Muscle of arm (tissue), 12 donors: ENCODE measurements around the gene EPN2. TPM values are rescaled to one million over a fixed set of nuclear protein-coding genes. Genes with fewer than 3 reads are reported as not detected.
A peak's percentile ranks its signal among the peaks of the same experiment; 100 is the strongest.

Experiments used
- DNase-seq: peaks from one replicate; pipeline ENCODE4 v3.0.0-alpha.2; 2013
- polyA plus RNA-seq, 12 donors: library from polyadenylated mRNA; unstranded; fragments of 120-200 nt; gene quantifications; one replicate each; pipeline ENCODE4 v1.2.1, GENCODE V29; 2013; ENCODE audit not compliant: insufficient read length in 12 of 12

EPN2 gene
- polyA plus RNA-seq, 12 donors, result 20.8 to 78.2 (median 27.3) TPM; not detected in 1

DNA sequence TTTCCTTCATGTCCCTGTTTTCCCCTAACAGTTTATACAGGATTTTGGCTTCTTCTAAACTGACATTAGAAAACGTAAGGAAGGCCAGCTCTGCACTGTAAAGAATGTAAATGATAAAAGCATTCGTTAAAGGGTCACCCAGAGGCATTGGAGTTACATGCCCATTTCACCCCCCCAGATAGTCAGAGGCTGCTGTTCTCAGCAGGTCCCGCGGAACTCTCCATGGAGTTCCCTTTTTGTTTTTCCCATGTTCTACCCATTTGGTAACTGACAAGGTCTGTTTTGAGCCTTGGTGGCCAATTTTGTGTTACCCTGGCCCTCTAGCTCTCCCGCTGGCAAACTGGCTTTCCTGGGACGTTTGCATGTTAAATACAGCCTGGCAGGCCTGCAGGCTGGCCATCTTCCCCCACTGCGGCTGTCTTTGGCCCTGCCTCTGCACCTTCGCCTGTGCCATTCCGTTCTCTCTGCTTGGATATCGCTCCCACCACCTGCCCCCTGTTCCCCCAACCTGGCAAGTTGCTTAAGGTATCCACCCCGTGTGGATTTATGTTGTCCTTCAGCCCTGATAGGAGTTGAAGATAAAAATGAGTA, 49.7 kb downstream of the EPN2 start:
- DNase-seq, result no peak

DNA sequence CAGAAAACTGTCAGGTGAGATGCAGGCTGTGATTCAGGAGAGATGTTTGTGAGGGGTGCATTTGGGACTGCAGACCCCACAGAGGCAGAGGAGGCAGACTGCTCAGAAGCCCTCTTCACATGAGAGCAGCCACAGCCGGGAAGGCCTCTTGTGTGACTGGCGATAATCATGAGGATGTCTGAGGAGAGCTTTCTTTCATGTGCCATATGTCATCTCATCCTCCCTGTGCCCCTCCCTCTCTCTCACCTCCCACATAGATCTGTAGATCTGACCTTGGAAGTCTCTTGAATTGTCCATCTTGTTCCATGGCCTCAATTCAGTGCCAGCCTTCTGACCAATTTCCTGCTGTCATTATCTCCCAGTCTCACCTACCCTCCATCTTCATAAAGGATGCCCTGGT, 50.5 kb downstream of the EPN2 start:
- DNase-seq, result no peak

DNA sequence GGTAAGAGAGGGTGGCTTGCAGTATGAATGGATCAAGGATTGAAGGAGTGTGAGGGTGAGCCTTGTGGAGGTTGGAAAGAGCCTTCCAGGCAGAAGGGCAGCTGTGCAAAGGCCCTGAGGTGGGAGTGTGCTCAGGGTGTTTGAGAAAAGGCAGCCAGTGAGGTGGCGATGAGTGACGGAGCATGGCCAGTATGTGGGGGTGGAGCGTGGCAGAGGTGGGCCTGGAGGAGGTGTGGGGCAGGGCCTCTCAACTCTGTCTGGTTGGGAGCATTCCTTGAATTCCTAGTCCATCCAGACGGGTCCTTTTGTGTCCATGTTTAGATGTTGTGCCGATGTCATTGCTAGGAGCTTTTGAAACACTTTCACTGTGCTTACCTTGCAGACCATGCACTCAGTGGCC, 51.3 kb downstream of the EPN2 start:
- no peak for DNase-seq

DNA sequence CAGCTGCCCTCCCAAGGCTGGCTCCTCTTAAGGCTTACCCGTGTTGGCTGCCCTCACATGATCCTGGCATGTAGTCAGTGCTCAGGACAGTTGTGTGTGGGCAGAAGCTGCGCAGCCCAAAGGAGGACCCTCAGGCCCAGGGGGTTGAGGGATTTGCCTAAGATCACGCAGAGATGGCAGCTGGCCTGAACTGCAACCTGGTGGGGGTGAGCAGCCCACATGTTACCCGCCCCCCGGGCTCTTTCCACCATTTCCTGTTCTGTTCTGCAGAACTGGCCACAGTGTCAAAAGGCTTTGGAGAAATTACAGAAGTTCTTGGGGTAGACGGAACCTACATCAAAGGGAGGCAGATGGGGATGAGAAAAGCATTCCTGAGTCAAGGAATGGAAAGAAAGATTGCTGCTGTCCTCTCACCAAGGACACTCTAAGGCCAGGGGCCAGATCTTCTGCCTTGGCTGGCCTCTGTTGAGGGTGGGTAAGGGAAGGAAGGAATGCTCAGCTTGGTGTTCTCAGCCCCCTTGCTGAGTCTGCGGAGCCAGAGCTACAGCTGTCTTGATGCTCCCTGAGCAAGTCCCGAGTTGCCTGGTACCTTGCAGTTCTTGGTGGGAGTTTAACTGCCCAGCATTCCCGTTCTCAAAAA, 53.0 kb downstream of the EPN2 start:
- no peak for DNase-seq

DNA sequence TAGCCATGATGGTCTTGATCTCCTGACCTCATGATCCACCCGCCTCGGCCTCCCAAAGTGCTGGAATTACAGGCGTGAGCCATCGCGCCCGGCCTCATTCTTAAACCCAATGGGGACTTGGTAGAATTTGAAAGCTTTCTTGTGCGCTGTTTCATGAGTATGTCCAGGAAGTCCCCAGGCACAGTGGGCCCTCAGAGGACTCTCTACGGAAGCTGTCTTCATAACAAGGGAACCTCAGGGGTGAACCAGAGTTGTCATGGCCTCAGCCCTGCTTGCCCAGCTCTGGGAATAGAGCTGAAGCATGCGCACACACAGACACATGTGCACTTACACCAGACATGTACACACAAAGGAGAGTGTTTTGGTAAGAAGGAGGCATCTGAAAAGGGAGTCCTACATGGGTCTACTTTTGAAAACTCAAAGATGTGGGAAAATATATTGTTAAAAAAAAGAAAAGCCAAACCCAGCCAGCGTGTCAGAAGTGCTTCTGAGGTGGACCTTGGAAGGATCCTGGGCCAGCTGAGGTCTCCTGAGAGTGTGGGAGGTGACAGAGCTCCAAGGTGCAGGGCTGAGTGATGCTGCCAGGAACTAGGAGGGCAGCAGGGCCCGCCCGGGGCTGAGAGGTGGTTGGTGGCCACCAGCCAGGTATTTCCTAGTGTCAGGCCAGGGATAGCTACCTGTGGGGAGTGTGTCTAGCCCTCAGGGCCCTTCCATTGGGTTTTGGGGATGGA, 54.6 kb downstream of the EPN2 start:
- DNase-seq, result no peak

DNA sequence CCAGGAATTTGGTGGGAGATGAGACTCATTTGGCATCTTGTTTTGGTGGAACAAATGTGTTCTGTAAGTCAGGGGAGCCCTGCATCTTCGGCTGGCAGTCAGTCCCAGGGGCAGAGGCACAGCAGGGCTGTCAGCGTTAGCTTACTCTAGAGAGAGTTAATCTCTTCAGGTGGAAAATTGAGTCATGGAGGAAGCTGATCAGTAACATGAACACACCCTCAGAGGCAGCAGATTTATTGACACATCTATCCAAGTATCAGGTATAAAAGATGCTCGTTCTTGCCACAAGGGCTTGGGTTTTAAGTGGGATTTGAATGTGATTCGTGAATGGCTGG, 55.2 kb downstream of the EPN2 start:
- no peak for DNase-seq

DNA sequence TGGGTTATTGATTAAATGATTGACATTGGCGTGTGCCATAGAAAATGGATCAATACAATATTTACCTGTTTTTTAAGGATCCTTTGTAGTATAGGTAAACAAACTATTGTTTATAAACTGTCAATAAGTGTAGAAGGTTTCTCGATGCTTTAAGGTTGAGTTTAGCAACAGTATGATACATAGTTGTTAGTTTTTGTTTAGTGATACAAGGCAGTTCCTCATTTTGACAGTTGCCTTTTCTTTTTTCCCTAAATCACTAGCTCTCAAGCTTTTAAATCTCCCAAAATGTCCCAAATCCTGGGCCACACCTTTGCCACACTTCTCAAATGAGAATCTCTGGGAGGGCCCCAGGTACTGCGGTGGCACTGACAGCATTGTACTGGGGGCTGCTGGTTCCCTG, 57.3 kb downstream of the EPN2 start:
- DNase-seq, result no peak

DNA sequence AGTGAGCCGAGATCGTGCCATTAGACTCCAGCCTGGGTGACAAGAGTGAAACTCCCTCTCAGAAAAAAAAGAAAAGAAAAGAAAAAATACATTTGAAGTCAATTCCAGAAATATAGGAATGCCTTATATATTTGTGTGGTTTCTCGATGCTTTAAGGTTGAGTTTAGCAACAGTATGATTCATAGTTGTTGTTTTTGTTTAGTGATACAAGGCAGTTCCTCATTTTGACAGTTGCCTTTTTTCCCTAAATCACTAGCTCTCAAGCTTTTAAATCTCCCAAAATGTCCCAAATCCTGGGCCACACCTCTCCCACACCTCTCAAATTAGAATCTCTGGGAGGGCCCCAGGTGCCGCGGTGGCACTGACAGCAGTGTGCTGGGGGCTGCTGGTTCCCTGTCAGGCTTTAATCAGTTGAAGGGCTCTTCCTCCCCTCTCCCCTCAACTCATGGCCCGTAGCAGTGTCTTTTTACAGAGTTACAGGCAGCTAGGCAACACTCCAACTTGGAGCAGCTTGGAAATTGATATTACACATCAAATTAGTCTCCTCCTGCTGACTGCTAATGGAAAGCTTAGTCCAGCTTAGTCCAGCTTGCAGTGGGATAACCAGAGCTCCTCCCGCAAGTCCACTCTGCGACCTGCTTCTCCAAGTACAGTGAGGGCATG, 58.4 kb downstream of the EPN2 start:
- peak; percentile 50 for DNase-seq

DNA sequence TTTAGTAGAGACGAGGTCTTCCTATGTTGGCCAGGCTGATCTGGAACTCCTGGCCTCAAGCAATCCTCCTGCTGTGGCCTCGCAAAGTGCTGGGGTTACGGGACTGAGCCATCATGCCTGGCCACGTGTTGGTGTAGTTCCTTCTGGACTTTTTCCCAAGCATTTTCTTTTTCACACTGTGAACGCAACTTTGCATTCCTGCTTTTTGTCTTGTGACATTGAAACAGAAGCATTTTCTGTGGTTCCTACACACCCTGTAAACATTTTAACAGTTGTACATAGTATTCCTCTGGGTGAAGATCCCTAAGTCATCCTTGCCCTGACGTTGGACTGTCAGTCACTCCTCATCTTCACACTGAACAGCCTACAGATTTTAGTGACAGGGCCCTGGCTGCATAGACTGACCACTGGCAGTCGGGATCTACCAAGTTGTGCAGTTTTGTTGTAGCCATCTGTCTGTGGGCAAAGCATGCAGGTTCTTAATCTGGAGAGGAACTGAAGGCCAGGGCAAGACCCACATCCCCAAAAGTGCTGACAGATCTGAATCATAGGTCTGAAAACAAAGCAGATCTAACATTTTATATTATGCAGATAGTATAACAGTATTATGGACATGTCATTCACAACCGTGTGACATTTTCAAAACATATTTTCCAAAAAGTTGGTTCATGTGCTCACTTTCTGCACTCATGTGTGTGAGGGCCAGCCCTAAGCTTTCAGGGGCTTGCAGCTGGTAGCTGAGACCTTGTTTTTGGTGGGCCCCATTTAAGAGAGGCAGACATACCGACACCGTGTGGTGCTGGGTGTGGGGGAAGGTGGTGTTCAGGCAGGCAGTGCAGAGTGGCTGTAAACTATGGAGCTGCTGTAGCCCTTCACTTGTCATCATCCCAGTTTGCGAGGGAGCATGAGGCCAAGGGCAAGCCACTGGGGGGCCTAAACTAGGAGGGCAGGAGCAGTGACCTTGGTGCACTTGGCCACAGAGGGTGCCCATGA, 59.9 kb downstream of the EPN2 start:
- DNase-seq, result no peak

DNA sequence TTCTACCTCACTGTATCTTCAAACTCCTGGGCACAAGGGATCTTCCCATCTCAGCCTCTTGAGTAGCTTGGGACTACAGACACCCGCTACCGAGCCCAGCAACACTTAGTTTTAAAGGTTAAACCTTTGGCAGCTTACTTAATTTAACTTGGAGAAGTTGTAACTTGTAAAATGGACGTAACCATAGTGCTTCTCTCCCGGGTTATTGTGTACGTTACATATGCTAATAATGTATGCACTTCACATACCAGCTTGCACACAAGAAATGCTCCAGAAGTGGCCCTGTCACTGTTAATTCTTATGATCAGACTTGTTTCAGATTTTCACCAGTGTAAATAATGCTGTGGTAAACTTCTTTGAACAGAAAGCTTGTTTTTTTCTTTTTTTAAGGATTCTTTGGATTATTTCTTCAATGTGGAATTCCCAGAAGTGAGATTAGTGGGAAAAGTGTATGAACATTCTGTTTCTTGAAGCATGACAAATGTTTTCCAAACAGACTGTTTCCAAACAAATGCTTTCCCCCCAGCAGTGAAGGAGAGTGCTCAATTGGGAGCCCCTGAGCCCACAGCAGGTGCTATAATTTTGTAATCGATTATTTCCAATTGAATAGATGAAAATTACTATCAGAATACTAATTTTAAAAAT, 61.5 kb downstream of the EPN2 start:
- DNase-seq, result no peak

DNA sequence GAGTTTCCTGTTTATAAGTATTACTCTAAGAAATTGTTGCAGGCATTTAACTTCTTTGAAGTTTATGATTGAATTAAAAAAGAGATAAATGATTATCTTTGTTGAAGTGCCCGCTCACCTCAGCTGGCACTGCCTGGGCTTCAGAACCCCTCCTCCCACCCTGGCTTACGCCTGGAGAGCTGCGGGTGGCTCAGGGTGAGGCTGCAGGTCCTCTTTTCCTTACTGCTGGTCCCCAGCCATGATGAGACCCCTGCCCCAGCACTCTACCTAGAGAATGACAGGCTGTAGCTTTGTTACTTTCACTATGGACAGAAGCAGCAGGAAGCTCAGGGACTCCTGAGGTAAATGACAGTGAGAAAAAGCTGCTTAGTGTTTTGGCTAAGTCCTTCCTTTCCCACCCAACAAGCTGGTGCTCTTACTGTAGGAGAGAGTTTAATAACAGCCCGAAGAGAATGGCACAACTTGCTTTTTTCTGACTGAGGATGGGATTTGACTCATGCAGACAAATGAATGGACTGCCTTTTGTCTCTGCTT, 62.1 kb downstream of the EPN2 start:
- no peak for DNase-seq

DNA sequence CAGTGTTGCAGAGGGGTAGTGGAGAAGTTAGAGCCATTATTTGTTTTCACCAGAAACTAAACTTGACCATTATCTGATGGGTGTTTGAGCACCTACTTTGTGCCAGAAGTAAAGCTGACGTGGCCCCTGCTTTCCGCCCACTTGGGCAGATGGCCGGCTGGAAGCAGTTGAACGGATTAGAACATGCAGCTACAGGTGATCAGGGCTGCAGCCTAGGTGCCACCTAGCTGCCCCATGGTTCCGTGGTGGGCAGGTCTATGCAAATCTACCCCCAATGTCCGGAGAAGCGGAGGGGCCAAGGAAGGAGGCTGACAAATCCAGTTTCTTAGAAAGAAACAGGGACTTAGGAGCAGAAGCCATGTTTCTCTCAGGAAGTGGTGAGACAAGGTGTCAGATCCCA, 62.7 kb downstream of the EPN2 start:
- DNase-seq, result no peak

DNA sequence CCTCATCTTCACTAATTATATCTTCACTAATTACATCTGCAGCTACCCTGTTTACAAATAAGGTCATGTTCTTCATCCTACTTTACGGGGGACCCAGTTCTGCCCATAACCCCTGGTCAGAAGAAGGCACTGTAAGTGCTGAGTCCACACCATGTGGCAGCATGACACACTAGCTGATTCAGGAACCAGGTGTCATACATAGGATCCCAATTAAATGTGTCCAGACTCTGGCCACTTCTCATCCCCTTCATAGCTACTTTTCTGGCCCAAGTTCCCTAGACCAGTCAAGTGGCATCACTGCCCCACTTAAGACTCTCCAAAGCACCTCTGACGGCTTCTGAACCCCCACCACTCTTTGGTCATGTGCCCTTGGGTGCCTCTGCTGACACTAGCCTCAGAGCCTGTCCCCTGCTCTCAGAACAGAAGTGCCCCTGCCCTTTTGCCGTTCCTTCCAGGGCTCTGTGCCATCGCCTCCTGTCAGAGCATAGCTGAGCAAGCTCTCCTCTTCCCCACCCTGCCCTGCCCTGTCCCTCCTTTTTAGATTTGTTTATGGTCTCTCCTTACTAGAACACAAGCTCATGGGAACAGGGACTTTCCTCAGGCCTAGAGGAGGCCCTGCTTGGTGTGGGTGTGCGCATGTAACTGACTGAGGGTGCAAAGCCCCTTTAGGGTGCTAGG, 64.2 kb downstream of the EPN2 start:
- DNase-seq, result no peak

DNA sequence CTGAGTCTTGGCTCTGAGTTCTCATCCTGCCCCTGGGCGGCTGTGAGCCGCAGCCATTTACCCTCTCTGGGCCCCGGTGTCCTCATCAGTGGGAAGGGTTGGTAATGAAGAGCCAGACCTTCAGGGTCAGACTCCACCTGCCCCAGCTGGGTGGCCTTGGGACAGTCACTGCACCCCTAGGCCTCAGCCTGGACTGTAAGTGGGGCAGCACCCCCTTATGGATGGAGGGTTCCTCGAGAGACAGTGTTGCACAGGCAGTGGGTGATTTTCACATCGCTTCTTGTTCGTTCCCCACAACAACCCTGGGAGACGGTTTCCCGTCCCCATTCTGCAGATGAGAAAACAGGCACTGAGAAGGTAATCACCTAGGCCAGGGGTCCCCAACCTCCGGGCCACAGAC, 64.8 kb downstream of the EPN2 start:
- DNase-seq, result no peak

DNA sequence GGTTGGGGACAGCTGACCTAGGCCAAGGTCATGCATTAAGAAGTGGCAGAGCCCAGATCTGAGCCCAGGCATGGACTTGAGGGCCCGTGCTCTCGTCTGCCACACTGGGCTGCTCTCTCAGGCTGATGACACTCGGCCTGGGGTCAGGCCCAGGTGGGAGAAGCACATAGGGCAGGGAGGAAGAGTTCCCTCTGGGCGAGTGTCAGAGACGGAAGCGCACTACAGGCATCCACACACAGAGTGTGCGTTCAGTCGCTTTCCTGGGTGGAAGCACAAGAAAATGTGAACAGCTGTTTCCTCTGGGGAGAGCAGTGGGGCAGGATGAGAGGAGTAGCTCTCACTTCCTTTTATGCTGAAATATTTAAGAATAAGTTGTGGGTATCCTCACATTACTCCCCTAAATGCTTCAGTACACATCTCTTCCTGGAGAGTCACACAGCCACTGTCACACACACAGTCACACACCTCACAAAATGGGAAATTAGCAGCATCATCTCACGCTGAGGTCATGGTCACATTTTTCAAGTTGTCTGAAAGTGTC, 65.7 kb downstream of the EPN2 start:
- DNase-seq, result peak; percentile 43

DNA sequence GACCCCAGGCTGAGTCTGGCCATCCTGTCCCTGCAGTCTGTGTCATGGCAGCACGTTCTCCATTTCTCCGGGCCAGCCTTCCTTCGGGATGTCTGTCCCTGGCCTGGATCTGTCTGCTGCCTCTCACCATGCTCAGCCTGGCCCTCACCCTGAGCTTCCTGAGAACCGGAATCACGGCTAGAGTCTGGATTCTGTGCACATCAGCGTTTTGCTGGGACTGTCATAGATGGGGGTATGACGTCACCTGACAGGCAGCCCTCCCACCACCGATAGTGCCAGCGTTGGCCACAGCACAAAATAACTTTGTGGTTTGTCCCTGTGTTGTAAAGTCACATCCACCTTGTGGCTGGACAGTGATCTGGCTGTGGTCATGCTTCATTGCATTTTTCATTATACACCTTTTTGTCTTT, 66.2 kb downstream of the EPN2 start:
- no peak for DNase-seq

DNA sequence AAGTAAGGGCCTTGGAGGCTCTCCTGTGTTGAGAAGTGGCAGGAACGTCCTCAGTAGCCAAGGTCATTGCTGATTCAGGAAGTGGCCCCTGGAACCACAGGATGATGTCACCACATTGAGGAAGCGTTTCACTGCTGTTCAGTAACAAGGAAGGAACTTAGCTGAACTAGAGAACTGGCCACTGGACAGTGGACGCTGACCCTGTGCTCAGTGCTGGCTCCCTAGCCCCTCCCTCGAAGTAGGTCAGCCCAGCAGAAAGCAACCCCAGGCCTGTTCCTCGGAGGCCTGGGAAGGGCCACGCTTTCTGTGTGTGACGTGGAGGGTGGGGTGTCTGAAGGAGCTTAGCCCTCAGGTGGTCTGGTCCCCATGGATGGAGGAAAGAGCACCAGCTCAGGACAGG, 67.0 kb downstream of the EPN2 start:
- no peak for DNase-seq

DNA sequence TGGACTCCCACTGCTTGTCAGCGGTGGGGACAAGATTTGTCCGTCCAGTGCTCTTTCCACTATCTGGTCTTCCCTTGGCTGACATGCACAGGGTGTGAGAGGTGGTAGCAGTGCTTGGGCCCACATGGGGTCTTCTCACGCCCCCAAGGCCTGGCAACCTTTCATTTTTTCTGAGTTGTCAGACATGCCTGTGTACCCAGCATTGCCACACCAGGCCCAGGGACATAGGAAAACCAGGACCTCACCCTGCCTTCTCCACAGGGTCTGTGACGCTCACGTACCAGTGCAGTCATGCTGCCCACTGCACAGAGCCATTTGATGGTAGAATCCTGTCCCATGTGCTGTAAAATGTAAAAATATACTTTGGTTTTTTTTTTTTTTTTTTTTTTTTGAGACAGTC, 67.6 kb downstream of the EPN2 start:
- DNase-seq, result no peak

DNA sequence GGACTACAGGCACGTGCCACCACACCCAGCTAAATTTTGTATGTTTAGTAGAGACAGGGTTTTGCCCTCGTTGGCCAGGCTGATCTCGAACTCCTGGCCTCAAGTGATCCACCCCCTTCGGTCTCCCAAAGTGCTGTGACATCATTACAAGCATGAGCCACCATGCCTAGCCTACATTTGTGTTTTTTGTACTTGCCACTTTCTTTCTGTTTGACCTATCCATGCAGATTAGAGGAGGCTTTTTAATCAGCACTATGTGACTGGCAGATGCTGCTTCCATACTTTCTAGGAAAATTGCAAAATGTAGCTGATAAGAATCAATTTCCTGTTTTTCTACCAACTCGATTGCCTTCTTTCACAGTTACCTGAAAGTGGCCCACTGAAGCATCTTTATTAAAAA, 68.1 kb downstream of the EPN2 start:
- DNase-seq, result no peak

DNA sequence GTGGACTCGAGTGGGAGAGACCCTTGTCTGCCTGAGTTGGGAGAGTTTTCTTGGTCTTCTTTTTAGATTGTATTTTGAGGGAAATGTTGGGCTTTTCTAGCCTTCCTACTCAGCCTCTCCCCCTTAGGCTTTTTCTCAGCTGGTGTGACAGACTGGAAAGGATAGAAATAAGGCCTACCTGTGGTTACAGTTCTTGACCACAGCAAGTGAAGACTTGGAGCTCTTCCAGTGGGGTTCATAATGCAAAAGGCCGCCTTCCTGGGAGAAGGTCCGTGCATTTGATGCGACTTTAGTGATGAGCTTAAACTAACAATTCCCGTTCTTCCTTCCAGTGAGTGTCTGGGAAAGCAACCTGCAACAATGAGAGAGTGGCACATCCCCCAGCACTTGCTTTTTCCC, 68.6 kb downstream of the EPN2 start:
- no peak for DNase-seq
